ENCODE data around the gene PTGIR. TPM values are rescaled to one million over a fixed set of nuclear protein-coding genes. Genes with fewer than 3 reads are reported as not detected.
A peak's percentile ranks its signal among the peaks of the same experiment; 100 is the strongest.

The PTGIR gene
- total RNA-seq, 1 donor from 2014 or later: 0.38 TPM

GRCh38 chr19:46578450-46578849 is 46.4 kb downstream of the PTGIR start:
- Mint-ChIP-seq H3K27ac (ENCODE audit: unreplicated experiment) (no peak overlapping the region), H3K36me3 (ENCODE audit: unreplicated experiment) (no peaks in the 10 kb centered on the region), H3K4me1 (ENCODE audit: unreplicated experiment) (peaks cover 7% of the 10 kb centered on the region), H3K27me3 (ENCODE audit: unreplicated experiment) (peaks cover 13% of the 10 kb centered on the region), H3K4me3 (ENCODE audit: unreplicated experiment) (no peak overlapping the region), H3K9me3 (ENCODE audit: unreplicated experiment) (peaks cover 3% of the 10 kb centered on the region)
- no peak for TF ChIP-seq CTCF (IDR thresholded peaks at IDR 0.05)
- no peak for DNase-seq (ENCODE audit: extremely low spot score, unreplicated experiment)

- peaks cover under 1% of the 10 kb centered on the region for H3K9me3 Mint-ChIP-seq (ENCODE audit: unreplicated experiment)
Measured at GRCh38 chr19:46574533-46574932, 50.4 kb downstream of the PTGIR start.

GRCh38 chr19:46573679-46574498 is 51.0 kb downstream of the PTGIR start:
- no peaks in the 10 kb centered on the region for H3K36me3 Mint-ChIP-seq (ENCODE audit: unreplicated experiment)
- no peak overlapping the region for H3K4me3 Mint-ChIP-seq (ENCODE audit: unreplicated experiment)

More at GRCh38 chr19:46574533-46574932, 50.4 kb downstream of the PTGIR start:
- Mint-ChIP-seq H3K36me3 (ENCODE audit: unreplicated experiment) (no peaks in the 10 kb centered on the region), H3K4me3 (ENCODE audit: unreplicated experiment) (no peak overlapping the region), H3K27ac (ENCODE audit: unreplicated experiment) (no peak overlapping the region), H3K4me1 (ENCODE audit: unreplicated experiment) (peaks cover 7% of the 10 kb centered on the region), H3K27me3 (ENCODE audit: unreplicated experiment) (peaks cover 15% of the 10 kb centered on the region)
- DNase-seq (ENCODE audit: extremely low spot score, unreplicated experiment): no peak
- TF ChIP-seq CTCF (IDR thresholded peaks at IDR 0.05): no peak

GRCh38 chr19:46571495-46571894 is 53.4 kb downstream of the PTGIR start:
- H3K27ac Mint-ChIP-seq (ENCODE audit: unreplicated experiment): no peak overlapping the region
- DNase-seq (ENCODE audit: extremely low spot score, unreplicated experiment): peak; percentile 71
- peaks cover 8% of the 10 kb centered on the region for H3K9me3 Mint-ChIP-seq (ENCODE audit: unreplicated experiment)
- no peak for TF ChIP-seq CTCF (IDR thresholded peaks at IDR 0.05)
- H3K4me3 Mint-ChIP-seq (ENCODE audit: unreplicated experiment): no peak overlapping the region
- no peaks in the 10 kb centered on the region for H3K36me3 Mint-ChIP-seq (ENCODE audit: unreplicated experiment)
- H3K4me1 Mint-ChIP-seq (ENCODE audit: unreplicated experiment): peaks cover 7% of the 10 kb centered on the region
- peaks cover 10% of the 10 kb centered on the region for H3K27me3 Mint-ChIP-seq (ENCODE audit: unreplicated experiment)

More at GRCh38 chr19:46573679-46574498, 51.0 kb downstream of the PTGIR start:
- peaks cover 10% of the 10 kb centered on the region for H3K27me3 Mint-ChIP-seq (ENCODE audit: unreplicated experiment)
- no peak for TF ChIP-seq CTCF (IDR thresholded peaks at IDR 0.05)
- no peak for DNase-seq (ENCODE audit: extremely low spot score, unreplicated experiment)
- peaks cover 7% of the 10 kb centered on the region for H3K4me1 Mint-ChIP-seq (ENCODE audit: unreplicated experiment)
- no peak overlapping the region for H3K27ac Mint-ChIP-seq (ENCODE audit: unreplicated experiment)
- peaks cover 7% of the 10 kb centered on the region for H3K9me3 Mint-ChIP-seq (ENCODE audit: unreplicated experiment)

Other genes starting within 250 kb of the PTGIR start
- gene CCDC8, start 211.5 kb downstream of the PTGIR start, total RNA-seq: 34.5 and 35.0 TPM in 2 replicates
- 0.11 TPM in 1 of 2 replicates, not detected in the other for gene PNMA8C, start 196.2 kb downstream of the PTGIR start, total RNA-seq
- 10.3 and 10.8 TPM in 2 replicates for gene PNMA8A, start 153.5 kb downstream of the PTGIR start, total RNA-seq
- 2.5 TPM in 2 replicates for gene PNMA8B, start 129.2 kb downstream of the PTGIR start, total RNA-seq
- gene CALM3, start 23.8 kb downstream of the PTGIR start, total RNA-seq: 167 and 168 TPM in 2 replicates
- gene GNG8, start 11.1 kb upstream of the PTGIR start, total RNA-seq: not detected in 2 replicates
- 11.2 and 11.5 TPM in 2 replicates for gene DACT3, start 36.1 kb upstream of the PTGIR start, total RNA-seq
- 41.9 and 43.9 TPM in 2 replicates for gene PRKD2, start 92.0 kb upstream of the PTGIR start, total RNA-seq
- gene FKRP, start 121.0 kb upstream of the PTGIR start, total RNA-seq: 34.0 and 37.7 TPM in 2 replicates
- gene STRN4, start 121.4 kb upstream of the PTGIR start, total RNA-seq: 87.1 and 93.5 TPM in 2 replicates
- 313 and 354 TPM in 2 replicates for gene SLC1A5, start 163.5 kb upstream of the PTGIR start, total RNA-seq
- gene AP2S1, start 225.8 kb upstream of the PTGIR start, total RNA-seq: 226 and 229 TPM in 2 replicates
- 107 and 113 TPM in 2 replicates for gene ARHGAP35, start 235.9 kb upstream of the PTGIR start, total RNA-seq